Right renal cortex interstitium (tissue), 3 donors: ENCODE measurements around the gene MYO16. TPM values are rescaled to one million over a fixed set of nuclear protein-coding genes. Genes with fewer than 3 reads are reported as not detected.
A peak's percentile ranks its signal among the peaks of the same experiment; 100 is the strongest.

Experiments
- DNase-seq, 3 donors: peaks; one replicate each; pipeline ENCODE4 v3.0.0-alpha.2; 2013; ENCODE audit warnings: low read depth in 3 of 3, low spot score in 2 of 3
- polyA plus RNA-seq, 3 donors: library from polyadenylated mRNA; unstranded; fragments of 120-200 nt; gene quantifications; one replicate each; pipeline ENCODE4 v1.2.1, GENCODE V29; 2013; ENCODE audit not compliant: insufficient read length in 3 of 3

The MYO16 gene
- polyA plus RNA-seq: under 1 TPM; 0.42 to 0.60 (median 0.45) TPM

GRCh38 chr13:108629181-108629752, at the start of gene MYO16:
MYO16 (plus strand) TSS chr13:108629611; CDS start chr13:108629845, 234 bp downstream.
- DNase-seq: no peak

DNA sequence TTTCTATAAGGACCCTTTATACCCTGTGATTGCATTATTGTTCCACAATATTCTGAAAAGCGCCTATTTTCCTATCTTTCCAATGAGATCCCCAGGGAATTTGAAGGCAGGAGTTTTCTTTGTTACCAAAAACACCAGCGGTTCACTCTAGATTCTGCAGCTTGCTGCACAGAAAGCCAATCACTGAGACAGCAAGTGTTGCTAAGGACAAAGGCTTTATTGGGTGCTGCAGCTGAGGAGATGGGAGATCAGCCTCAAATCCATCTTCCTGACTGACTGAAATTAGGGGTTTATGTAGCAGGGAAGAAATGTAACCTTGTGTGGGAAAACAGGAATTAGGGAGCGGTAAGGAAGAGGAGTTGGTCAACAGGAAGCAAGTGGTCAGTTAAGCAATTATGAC, 42.6 kb upstream of the MYO16 start:
- DNase-seq: no peak

GRCh38 chr13:108588516-108588915, 40.9 kb upstream of the MYO16 start:
- DNase-seq: no peak

- no peak for DNase-seq
Measured at GRCh38 chr13:108594153-108594552, 35.3 kb upstream of the MYO16 start.

DNA sequence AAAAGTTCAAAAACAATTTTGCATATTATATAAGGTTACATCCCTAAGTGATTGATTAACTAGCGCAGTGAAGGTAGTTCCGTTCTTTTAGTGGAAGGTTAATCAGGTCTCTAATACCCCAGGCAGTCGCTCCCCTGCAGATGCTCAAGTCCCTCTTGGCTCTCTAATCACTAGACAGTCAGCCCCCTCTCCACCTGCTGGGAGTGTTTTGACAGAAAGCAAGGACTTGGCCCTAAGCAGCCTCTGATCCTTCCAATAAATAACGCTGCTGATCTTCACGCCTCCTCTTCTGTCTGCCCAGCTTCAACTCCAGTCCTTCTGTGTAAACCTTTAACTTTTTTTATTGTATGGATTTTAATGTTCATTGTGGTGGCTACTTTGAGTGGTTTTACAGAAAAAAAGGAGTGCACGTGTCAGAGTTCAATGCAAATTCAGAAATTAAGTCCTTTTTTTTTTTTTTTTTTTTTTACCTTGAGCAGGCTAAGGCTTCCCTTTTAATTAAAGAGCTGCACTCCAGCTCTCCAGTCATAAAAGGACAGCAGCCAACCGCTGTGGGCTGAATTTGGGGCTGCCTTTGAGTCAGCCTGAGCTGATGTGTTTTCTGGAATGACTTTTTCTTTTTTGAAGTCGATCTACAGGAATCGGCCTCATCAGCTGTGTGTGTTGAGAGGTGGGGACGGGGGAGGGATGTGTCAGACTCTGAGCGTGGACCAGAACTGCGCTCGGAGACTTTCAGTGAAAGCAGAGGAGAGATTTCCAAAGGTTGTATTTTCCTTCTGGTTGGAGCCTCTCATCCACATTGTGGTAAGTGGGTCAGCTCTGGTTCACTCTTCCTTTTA, 33.8 kb upstream of the MYO16 start:
- DNase-seq: peak in 1 of 3 donors; percentile 2

- no peak for DNase-seq
Measured at GRCh38 chr13:108597943-108598342, 31.5 kb upstream of the MYO16 start.

DNA sequence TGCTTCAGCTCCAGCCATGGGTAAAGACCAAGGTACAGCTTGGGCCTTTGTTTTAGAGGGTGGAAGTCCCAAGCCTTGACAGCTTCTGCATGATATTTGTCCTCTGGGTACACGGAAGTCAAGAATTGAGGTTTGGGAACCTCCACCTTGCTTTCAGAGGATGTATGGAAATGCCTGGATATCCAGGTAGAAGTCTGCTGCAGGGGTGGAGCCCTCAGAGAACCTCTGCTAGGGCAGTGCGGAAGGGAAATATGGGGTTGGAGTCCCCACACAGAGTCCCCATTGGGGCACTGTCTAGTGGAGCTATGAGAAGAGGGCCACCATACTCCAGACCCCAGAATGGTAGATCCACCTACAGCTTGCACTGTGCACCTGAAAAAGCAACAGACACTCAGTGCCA, 23.0 kb upstream of the MYO16 start:
- DNase-seq: no peak

- DNase-seq: no peak
Measured at GRCh38 chr13:108609353-108609752, 20.1 kb upstream of the MYO16 start.

- DNase-seq: no peak
Measured at GRCh38 chr13:108610507-108610906, 18.9 kb upstream of the MYO16 start.

DNA sequence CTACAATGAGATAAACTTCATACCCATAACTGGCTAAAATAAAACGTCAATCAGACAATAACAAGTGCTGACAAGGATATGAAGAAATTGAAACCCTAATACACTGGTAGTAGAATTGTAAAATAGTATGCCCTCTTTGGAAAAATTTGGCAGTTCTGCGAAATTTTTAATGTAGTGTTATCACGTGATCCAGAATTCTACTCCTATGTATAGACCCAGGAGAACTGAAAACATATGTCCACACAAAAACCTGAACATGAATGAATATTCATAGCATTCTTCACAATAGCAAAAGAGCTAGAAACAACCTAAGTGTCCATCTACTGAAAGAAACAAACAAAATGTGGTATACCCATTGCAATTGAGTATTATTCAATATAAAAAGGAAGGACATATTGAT, 14.2 kb upstream of the MYO16 start:
- no peak for DNase-seq

- no peak for DNase-seq
Measured at GRCh38 chr13:108618233-108618632, 11.2 kb upstream of the MYO16 start.

DNA sequence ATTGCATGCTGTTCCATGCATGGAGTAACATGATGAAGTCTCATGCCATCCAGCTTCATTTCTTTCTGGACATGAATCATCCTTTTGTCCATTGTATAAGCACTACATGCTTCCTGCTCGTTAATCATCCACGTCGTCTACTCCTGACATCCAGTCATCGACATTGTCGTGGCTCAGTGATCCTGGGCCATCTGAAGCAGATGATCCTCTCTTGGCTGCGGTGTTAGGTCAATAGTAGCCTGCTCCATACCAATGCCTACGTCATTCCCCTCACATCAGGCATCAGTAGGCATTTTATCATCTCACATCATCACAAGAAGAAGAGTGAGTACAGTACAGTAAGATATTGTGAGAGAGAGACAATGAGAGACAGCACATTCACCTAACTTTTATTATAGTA, 7.9 kb upstream of the MYO16 start:
- no peak for DNase-seq

DNA sequence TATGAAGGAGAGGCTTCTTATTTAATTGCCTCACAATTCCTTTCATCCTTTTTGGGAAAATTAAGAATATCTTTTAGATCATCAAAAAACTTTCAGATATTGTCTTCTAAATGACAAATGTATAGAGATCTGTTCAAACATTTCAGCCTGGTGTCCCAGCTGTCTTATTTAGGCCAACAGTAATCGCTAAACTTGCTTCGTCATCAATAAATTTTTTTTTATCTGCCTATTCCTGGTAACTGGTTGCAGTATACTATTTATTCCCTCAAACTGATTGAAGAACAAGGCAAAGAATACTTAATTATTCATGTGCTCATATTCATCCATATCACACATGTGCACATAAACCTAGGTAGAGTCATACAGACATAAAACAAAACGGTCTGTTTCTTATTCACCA, 5.3 kb upstream of the MYO16 start:
- DNase-seq: no peak

GRCh38 chr13:108624979-108625378, 4.4 kb upstream of the MYO16 start:
- DNase-seq: no peak

DNA sequence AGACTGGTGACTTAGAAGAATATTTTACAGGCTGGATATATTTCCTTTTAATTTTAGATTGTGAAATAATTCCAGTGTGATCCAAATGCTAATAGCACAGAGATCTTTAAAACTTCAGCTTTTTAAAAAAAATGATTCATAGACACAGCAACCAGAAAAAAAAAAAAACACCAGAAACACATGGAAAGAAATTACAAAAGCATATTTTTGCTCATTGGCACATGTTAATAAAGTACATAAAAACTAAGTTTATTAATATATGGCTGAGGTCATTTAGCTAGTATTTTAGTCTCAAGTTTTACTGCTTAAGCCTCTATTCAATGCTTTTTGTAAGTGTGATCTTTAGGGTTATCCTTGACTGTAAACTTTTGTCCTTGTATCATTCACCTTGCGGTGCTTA, 577 bp downstream of the MYO16 start:
- no peak for DNase-seq

DNA sequence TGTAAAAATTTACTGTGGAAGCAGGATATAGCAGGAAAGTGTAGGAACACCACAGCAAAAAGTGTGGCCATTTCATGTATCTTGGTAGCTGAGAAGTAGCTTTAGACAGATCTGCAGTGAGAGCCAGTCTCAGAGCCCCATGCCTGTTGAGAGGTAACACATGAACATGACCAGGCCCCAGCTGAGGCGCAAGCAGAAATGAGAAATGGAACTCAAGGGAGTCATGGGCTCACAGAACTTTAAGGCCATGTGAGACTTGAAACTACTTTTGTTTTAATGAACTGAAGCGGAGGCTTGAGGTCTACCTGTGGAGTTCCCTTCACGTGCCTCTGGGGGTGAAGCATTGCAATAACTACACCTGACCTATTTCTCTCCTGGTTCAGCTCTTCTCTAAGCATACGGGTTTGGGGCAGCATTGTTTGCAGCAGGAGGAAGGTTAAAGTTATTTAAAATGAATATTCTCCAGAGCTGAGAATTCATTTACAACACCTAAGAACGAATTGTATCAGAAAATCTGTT, 3.3 kb downstream of the MYO16 start:
- no peak for DNase-seq

- DNase-seq: no peak
Measured at GRCh38 chr13:108638901-108639300, 9.5 kb downstream of the MYO16 start.

DNA sequence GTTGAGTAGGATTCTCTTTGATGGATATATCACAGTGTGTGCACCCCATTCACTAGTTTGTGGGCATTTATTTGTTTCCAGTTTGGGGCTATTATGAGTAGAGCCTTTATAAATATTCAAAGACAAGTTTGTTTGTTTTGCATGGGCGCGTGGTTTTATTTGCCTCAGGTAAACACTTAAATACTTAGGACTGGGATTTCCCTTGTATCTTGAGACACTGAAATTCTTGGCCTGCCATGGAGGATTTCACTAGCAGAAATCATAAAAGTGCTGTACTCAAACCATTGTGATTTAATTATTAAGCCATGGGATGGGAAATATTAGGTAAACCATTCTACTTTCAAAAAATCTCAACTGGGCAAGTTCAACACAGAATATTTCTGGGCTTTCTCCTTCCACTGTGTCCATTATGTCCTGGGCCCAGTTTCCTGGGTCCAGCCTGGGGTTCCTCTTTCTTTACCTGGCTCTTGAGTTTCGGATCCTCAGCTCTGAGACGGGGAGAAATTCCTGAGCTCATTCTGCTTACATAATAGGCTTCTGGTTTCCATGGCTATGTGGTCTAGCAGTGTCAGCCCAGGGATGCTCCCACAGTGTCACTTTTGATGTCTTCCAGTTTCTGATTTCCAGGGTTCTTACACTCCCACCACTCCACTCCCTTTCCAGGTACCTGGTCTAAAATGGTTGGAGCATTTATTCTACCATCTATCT, 14.4 kb downstream of the MYO16 start:
- no peak for DNase-seq

DNA sequence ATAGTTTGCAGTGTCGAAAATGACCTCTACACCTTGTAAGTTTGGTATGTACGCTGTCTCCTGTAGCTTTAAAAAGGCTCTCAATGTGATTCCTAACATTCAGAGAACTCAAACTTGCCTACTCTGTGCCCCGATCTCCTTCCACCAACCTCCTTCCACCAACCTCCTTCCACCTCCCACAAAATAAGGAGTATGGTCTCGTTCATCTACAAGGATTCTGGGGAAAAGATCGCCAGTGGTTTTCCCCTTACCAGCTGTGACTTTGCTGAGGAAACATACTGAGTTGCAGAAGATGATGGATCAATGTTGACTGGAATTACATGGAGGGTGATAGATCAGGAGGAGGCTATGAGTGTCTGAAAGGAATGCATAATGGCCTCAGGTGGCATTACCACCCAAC, 16.0 kb downstream of the MYO16 start:
- DNase-seq: no peak

DNA sequence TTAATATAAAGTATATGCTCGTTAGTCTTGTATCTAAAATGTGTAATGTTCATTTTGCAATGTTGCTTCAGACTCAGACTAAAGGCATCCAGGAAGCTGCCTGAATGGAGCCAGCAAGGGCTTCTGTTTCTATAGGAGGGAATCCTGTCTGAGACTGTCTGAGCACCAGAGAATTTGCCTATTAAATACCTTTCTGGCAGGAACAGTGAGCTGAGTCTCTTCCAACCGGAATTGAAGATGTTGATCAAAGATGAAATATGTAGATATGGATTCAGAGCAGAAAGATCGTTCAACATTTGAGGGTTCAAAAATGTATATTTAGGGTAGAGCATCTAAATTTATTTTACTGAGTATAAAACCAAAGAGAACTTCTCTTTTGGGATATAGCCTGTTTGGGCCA, 20.9 kb downstream of the MYO16 start:
- DNase-seq: no peak

DNA sequence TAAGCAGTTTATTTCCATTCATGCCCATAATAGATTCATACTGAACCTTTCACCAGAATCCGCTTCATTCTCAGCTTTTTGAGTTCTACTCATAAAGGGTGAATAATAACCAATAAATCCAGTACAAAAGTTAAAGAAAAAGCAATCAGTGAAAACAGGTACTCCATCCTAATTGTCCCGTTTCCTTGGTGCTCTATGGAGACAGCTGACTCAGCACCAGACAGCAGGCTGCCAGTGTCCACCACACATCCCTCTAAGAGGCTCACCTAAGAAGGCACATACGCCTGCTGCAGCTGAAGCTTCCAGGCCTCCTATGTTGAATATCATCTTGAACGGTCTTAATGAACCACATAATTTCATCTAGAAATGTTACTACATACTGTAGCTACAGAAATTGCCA, 27.3 kb downstream of the MYO16 start:
- DNase-seq: no peak

- DNase-seq: no peak
Measured at GRCh38 chr13:108657519-108657918, 28.1 kb downstream of the MYO16 start.
